ENCODE measurements around the gene DYNLL2.

DNA sequence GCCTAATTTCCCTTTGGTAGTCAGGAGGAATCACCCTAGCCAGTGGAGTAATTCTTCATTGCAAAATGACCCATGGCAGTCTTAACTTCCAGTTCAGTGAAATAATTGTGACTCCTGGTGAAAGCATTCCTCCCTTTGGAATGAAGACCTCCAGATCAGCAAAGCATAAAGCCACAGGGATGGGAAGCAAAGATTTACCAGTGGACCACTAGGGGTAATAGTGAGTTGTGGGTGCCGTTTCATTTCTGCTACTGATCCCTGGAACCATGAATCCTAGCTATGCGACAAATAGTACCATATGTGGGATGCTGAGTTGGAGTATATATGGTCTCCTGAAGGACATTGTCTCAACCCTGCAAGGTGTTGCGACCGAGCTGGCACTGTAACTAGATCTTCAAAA lies 13.7 kb downstream of the DYNLL2 start:
- TF ChIP-seq, protein P1, sequence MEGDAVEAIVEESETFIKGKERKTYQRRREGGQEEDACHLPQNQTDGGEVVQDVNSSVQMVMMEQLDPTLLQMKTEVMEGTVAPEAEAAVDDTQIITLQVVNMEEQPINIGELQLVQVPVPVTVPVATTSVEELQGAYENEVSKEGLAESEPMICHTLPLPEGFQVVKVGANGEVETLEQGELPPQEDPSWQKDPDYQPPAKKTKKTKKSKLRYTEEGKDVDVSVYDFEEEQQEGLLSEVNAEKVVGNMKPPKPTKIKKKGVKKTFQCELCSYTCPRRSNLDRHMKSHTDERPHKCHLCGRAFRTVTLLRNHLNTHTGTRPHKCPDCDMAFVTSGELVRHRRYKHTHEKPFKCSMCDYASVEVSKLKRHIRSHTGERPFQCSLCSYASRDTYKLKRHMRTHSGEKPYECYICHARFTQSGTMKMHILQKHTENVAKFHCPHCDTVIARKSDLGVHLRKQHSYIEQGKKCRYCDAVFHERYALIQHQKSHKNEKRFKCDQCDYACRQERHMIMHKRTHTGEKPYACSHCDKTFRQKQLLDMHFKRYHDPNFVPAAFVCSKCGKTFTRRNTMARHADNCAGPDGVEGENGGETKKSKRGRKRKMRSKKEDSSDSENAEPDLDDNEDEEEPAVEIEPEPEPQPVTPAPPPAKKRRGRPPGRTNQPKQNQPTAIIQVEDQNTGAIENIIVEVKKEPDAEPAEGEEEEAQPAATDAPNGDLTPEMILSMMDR (optimal IDR thresholded peaks at IDR 0.05 in 1 of 3, IDR thresholded peaks at IDR 0.05 in 1 of 3, conservative IDR thresholded peaks at IDR 0.05 in 1 of 3; ENCODE audit: extremely low read depth in 1 of 3, insufficient read depth in 2 of 3, low read length in 3 of 3) = no peak
- TF ChIP-seq EZH2 (IDR thresholded peaks at IDR 0.05; ENCODE audit: low read length) = no peak

Measured in keratinocyte (primary cell).